Colonic mucosa (tissue), 4 donors: Measurements from ENCODE around the gene SHB. TPM values are rescaled to one million over a fixed set of nuclear protein-coding genes. Genes with fewer than 3 reads are reported as not detected.

ENCODE experiments used
- DNase-seq: peaks from one replicate; pipeline ENCODE4 v3.0.0-alpha.2; 2020
- H3K27ac ChIP-seq: fragments of 200-600 bp; one replicate; pipeline ENCODE4 v1.8.0; 2021
- H3K27me3 ChIP-seq: fragments of 200-600 bp; one replicate; pipeline ENCODE4 v1.8.0; 2021
- H3K36me3 ChIP-seq: fragments of 200-600 bp; one replicate; pipeline ENCODE4 v1.8.0; 2021
- H3K4me1 ChIP-seq: fragments of 200-600 bp; one replicate; pipeline ENCODE4 v1.8.0; 2021; ENCODE audit warnings: mild to moderate bottlenecking
- H3K4me3 ChIP-seq: fragments of 200-600 bp; one replicate; pipeline ENCODE4 v1.8.0; 2021
- H3K9ac ChIP-seq, 2 donors: one replicate each; pipeline ENCODE4 v1.7.0; 2013; ENCODE audit warnings: control low read depth in 2 of 2, low read depth in 2 of 2, low read length in 2 of 2
- H3K9me3 ChIP-seq: fragments of 200-600 bp; one replicate; pipeline ENCODE4 v1.8.0; 2021
- CTCF ChIP-seq: fragments of 200-600 bp; IDR thresholded peaks from one replicate; pipeline ENCODE4 v1.8.0; 2022; ENCODE audit warnings: antibody characterized with exemption, mild to moderate bottlenecking
- intact Hi-C: fragments of 100-400 bp; cut with DNase I; formaldehyde crosslinking; loops from one replicate; pipeline ENCODE4 v1.14.1; 2022
- total RNA-seq, 2 donors: library from RNA; stranded (reverse); fragmentation: NEBNext Ultra II Directional in 1 of 2; extraction: Animal tissue kit (Norgen Biotek cat#: 25700) in 1 of 2; gene quantifications; one replicate each; pipeline ENCODE4 v1.2.1, GENCODE V29; 2021
- donor health status: healthy.
- donor health status: DM: no; HTN: no; CAD: no.
- donor health status: DM: no; HTN: no; CAD: no.

Gene SHB
- total RNA-seq, 2 donors from 2014 or later: 17.4 to 24.0 TPM

DNA sequence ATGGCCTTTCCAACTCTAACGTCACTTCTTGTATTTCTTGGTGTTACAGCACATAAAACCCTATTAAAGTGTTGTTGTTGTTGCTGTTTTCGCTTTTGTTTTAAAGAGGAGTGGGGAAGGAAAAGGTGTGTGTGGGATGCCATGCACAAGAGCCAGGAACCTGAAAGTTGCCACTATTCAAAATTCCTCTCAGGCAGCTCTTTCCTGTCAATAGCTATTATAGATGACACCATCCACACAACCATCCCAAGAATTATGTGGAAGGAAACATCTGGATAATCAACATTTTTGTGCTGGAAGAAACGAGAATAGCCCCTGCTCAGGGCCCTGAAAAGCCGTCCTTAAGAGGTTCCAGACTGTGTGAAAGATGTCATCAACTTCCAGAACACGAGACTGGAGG, 79.3 kb downstream of the SHB start:
- no peak for DNase-seq
- no peaks in the 10 kb centered on the region for H3K4me1 ChIP-seq
- no peak for TF ChIP-seq CTCF
- no peak overlapping the region for H3K27ac ChIP-seq
- H3K9me3 ChIP-seq: no peaks in the 10 kb centered on the region
- no peaks in the 10 kb centered on the region for H3K27me3 ChIP-seq
- H3K36me3 ChIP-seq: no peaks in the 10 kb centered on the region
- H3K9ac ChIP-seq: no peak overlapping the region
- H3K4me3 ChIP-seq: no peak overlapping the region
- intact Hi-C loops: no loop called here

DNA sequence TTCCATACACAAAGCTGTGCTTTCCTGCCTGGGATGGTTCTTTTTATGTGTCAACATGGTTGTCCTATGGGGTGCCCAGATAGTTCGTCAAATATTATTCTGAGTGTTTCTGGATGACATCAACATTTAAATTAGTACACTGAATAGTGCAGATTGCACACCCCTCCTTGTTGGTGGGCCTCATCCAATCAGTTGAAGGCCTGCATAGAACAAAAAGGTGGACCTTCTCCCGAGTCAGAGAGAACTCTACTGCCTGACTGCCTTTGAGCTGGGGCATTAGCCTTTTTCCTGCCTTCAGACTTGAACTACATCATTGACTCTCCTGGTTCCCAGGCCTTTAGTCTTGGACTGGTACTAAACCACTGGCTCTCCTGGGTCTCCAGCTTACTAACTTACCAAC, 80.4 kb downstream of the SHB start:
- H3K36me3 ChIP-seq: no peaks in the 10 kb centered on the region
- no peaks in the 10 kb centered on the region for H3K9me3 ChIP-seq
- intact Hi-C loops: no loop called here
- no peaks in the 10 kb centered on the region for H3K27me3 ChIP-seq
- no peak for TF ChIP-seq CTCF
- H3K27ac ChIP-seq: no peak overlapping the region
- H3K9ac ChIP-seq: no peak overlapping the region
- no peak for DNase-seq
- H3K4me1 ChIP-seq: no peaks in the 10 kb centered on the region
- no peak overlapping the region for H3K4me3 ChIP-seq

- no peak for TF ChIP-seq CTCF
- Histone ChIP-seq H3K9me3 (no peaks in the 10 kb centered on the region), H3K4me3 (no peak overlapping the region), H3K36me3 (no peaks in the 10 kb centered on the region), H3K4me1 (no peaks in the 10 kb centered on the region), H3K9ac (no peak overlapping the region), H3K27me3 (no peaks in the 10 kb centered on the region), H3K27ac (no peak overlapping the region)
- intact Hi-C loops: no loop called here
- no peak for DNase-seq
These were observed 81.0 kb downstream of the SHB start for GRCh38 chr9:37988041-37988440.

- Histone ChIP-seq H3K9me3 (no peaks in the 10 kb centered on the region), H3K36me3 (no peaks in the 10 kb centered on the region), H3K27me3 (no peaks in the 10 kb centered on the region), H3K4me3 (no peak overlapping the region), H3K9ac (no peak overlapping the region), H3K4me1 (no peaks in the 10 kb centered on the region), H3K27ac (no peak overlapping the region)
- intact Hi-C loops: no loop called here
- TF ChIP-seq CTCF: no peak
- DNase-seq: no peak
These were observed 81.5 kb downstream of the SHB start for GRCh38 chr9:37987467-37987981.

- Histone ChIP-seq H3K9me3 (no peaks in the 10 kb centered on the region), H3K9ac (no peak overlapping the region), H3K27ac (no peak overlapping the region), H3K27me3 (no peaks in the 10 kb centered on the region), H3K4me3 (no peak overlapping the region), H3K36me3 (no peaks in the 10 kb centered on the region), H3K4me1 (no peaks in the 10 kb centered on the region)
- intact Hi-C loops: no loop called here
- no peak for DNase-seq
- TF ChIP-seq CTCF: no peak
These were observed 82.2 kb downstream of the SHB start for GRCh38 chr9:37986771-37987258.
